Activated T-cell treated with anti-CD3 and anti-CD28 coated beads for 48 hours (primary cell): Measurements from ENCODE around the gene IQSEC1.

Experiments used
- DNase-seq: peaks from one replicate; pipeline ENCODE4 v3.0.0-alpha.2; 2020; ENCODE audit warnings: low read depth

Gene IQSEC1

DNA sequence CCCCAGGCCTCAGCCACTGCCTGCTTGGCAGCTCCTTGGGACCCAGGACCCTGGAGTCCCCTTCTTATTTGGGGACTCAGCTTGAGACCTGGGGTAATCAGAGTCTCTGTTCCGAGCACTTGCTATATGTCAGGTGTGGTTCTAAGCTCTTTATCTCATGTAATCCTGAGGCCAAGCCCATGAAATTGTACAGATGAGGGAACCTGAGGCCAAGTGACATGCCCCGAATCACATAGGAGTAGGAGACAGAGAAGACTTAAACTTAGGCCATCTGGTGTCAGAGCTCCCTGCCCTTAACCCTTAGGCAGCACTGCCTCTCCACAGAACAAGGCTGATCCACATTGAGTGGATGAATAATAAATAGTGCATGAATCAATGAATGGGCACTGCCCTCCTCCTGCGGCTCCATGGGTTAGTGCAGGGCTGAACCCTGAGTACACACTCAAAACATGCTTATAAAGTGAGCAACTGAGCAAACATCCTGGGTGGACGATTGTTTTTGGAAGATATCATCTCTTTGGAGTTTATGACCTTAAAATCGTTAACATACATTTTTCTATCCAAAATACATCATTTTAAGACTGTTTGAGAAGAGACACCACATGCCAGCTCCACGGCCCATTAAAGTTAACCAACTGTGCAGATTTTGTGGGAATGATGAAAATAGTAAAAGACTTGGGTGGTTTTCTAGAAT lies 33.2 kb upstream of the IQSEC1 start:
- DNase-seq: no peak

DNA sequence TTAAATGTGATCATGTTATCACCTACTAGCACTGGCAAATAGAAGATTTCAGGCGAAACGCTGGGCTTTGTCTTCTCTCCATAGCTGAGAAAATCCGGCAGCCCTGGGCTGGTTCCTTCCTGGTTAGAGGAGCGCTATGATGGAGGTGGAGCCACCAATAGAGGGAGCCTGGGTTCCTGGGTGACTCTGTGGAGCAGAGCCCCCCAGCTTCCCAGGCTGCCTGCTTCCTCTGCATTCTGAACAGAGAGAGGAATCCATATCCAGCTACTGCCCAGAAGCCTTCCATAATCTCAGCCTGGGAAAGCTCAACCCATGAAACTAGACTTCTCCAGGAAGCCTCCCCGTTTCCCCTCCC lies 32.6 kb upstream of the IQSEC1 start:
- DNase-seq: no peak

DNA sequence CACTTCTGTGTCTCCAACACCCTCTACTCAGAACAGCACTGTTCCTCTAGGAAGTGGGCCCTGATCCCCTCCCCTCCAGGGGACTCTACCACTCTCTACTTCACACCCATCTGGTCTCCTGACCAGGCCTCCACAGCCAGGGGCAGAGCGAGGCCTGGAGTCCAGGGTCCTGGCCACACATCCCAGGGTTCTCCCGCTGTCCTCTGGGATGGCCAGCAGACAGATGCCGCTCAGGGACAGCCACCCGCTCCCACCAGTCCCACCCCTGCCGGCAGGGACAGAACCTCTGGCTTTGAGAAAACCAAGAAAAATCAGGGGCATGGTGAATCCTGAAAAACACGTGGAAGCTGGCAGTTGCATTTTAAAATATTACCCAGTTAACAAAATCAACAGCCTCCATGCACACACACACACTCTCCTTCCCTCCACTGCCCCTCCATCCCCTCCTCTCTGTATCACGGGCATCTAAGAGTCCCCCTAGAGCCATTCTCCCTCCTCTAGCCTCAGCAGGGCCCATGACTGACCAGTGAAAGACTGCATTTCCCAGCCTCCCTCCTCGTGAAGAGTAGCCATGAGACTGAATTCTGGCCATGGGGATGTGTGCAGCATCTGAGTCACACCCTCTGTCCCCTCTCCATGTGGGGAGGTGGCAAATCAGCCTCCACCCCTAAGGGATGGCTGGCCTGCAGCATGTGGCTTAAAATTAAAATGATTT lies 32.1 kb upstream of the IQSEC1 start:
- no peak for DNase-seq

DNA sequence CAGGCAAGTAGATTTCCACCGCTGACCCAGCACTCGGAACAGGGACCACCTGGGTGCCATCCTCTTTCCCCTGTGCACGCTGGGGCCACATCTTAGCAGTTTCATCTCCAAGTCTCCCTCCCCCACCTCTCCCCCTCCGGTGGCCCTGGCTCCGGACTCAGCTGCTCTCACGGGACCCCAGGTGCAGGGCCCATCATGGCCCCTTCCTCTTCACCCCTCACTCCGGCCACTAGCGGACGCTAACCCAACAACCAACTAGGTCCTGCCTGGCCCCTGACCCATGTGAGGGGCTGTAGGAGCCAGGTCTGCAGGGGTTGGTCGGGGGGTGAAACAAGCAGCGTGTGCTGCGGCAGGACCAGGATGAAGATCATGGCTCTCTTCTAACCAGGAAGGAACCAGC lies 31.3 kb upstream of the IQSEC1 start:
- no peak for DNase-seq

DNA sequence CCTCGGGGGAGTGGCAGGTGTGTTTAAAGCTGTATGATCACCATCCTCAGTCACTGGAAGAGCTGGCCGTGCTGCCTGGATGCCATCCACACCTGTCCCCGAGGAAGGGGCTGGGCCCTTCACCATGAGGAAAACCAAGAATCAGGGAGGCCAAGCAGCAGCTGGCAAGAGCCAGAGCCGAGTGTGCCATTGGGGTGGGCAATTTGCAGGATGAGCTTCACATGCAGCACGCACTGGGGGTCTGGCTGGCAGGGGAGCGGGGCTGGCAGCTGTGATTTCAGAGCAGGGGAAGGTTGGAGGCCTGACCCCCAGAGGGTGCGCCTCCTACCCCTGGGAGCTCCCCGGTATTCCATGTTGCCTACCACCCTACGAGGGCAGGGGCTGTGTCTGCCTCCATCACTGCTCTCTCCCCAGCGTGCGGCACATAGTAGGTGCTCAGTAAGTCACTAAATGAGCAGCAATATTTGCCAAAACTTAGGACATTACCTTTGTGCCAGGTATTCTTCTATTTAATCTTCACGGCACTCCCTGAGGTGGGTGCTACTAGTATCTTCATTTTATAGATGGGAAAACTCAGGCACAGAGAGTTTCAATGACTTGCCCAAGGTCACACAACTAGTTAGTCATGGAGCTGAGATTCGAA lies 30.3 kb upstream of the IQSEC1 start:
- DNase-seq: no peak

DNA sequence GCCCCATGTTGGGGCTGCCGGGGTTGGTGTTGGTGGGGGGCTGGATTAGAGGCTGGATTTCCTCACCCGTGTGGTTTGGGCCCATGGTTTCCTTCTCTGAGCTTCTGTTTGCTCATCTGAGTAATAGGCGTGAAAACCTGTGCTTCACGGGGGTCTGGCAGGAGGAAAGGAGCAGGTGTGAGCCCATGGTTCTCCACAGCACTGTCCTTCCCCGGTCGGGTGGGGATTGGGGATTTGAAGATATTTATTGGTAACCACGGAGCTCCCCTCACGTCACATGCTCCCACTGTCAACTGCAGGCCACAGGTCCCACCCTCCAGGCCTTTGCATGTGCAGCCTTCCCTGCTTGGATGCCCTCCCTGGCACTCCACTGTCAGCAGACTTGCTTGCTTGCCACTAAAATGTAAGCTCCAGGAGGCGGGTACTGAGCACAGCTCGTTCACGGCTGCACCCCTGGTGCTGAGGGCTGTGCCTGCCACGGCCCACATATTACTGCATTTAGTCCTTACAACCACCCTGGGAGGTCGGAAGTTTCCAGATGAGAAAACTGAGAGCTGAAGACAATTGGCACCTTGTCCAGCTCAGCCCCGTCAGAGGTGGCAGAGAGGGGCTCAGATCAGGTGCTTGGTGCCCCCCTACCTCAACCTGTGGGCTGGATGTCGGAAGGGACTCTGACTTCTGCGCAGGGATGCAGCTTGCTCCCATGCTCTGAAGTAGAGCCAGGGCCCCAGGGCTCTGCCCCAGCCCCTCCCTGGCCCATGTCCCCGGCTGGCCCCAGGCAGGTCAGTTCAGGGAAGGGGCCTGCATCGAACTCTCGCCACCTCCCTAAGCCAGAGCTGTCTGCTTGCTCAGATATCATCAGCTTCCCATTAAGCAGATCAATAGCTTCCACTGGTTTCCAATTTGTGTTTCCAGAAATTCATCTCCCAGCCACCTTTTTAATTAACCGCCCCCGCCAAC lies 29.4 kb upstream of the IQSEC1 start:
- DNase-seq: no peak

DNA sequence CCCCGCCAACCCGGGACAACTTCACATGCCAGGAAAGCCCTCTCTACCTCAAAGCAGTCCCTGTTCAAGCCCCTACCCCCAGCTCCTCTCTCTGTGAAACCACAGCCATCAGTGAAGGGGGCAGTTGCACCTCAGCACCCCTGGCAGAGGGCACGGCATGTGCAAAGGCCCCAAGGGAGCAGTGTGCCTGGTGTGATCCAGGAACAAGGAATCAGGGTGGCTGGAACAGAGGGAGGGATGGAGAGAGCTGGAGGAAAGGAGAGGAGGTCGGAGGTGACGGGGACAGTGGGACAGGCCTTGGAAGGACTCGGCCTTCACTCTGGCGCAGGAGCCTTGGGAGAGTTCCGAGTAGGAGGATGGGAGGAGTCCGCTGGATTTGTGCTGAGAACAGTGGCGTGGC lies 26.5 kb upstream of the IQSEC1 start:
- no peak for DNase-seq

DNA sequence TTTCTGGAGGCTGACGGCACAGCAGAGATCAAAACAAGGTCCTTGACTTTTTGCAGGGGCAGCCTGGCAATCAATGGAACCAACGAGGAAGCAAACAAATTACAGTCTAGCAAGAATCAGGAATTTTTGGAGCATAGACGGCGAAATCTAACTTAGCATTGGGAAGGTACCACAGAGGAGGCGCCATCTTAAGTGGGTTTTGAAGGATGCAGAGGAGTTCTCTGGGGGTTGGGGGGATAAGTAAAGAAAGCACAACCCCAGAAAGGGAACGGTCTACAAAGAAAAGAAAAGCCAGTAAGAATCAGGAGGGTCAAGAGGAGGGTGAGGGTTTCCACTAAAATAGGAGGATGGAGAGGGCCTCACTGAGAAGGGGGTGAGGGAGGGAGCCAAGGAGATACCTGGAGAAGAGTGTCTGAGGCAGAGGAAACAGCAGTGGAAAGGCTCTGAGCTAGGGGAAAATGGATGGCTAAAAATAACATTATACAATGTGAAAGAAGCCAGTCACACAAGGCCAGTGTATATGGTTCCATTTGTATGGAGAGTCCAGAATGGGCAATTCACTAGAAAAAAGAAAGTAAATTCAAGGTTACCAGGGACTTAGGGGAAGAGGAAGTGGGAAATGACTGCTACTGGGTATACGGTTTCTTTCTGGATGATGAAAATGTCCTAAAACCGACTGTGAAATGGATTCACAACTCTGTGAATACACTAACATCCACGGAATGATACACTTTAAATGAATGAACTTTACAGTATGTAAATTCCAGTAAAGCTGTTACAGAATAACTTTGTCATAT lies 25.2 kb upstream of the IQSEC1 start:
- no peak for DNase-seq

DNA sequence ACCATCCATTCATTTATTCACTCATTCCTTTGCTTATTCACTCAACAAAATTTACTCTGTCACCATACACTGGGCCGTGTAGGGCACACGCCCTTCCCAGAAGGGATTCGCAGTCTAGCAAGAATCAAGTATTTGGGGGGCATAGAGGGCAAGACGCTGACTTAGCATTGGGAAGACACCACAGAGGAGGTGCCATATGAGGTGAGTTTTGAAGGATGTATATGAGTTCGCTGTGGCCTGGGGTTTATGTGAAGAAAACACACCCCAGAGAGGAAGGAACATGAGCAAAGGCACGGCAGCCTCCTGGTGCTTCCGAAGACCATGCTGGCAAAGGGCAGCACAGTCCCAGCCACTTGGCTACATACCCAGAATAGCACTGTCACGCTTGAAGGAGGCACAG lies 23.1 kb upstream of the IQSEC1 start:
- DNase-seq: no peak

DNA sequence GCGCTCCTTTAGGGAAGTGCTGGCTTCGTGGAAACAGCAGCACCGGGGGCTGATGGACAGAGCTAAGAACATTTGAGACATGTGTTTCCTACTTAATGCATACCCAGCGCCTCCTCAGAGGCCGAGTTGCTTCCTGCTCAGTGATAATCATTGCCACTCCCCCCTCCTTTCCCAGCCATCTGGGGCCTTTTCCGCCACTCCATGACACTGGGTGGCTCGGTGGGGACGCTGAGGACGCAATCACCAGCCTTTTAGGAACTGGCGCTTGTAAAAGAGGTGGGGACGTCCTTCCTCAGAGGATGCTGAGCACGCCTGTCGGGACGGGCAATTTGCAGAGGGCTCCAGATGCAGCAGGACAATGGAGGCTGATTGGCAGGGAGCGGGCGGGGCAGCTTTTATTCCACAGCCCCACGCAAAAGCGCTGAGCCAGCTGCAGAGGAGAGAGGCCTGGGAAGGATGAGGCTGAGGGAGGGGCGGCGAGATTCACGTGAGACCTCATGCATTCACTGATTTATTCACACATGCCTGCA lies 22.2 kb upstream of the IQSEC1 start:
- DNase-seq: no peak

DNA sequence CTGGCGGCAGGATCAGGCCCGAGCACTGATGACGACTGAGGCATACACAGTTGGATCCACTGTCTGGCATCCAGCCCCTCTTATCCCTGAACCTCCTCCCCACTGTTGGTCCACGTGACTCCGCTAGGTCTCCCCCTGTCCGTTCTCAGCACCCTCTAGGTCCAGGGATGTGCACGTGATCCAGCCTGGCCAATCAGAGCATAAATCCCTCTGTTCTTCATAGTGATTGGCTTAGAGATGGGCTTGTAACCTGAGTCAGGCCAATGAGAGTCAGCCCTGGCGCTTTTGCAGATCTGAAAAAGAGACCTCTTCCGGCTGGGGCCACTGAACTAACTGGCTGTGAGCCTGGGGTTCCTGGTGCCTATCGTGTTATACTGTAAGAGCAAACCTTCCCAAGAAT lies 20.5 kb upstream of the IQSEC1 start:
- no peak for DNase-seq

DNA sequence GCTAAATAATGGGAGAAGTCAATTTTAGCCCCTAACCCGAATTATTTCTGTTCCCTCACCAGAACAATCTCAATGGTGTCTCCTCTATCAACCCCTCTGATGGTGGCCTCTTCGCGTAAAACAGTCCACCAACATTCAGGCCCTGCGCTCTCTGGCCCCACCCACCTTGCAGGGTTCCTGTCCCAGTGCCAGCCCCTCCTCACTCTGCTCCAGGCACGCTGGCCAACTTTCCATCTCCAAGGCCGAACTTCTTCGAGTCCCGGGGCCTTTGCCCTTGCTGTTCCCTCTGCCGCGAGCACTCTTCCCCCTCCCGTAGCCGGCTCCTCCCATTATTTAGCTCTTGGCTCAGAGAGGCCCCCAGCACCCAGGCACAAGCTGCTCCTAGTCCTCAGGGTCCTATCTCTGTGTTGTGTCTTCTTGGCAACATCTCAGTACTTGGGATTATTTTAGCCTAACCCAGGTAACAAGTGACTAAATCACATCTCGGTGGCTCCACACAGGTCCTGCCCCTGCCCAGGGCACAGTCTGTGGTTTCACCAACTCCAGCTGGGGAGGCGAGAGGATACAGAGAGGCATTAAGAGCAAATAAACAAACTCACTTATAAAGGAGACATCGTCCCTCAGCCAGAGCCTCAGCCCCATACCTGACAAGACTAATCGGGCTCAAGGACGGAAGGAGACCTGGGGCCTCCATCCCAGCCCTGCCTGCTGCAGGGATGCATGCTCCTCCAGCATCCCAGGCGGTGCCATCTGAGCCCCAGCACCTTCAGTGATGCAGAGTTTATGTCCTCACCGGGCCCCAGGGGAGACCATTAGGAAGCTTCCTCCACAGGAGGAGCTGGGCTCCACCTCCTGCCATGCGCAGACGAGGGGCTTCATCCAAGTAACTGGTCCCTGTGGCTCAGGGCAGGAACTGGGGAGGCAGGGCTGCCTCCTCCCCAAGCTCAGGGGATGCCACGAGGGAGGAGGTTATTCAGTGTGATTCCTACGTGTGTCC lies 19.7 kb upstream of the IQSEC1 start:
- no peak for DNase-seq

DNA sequence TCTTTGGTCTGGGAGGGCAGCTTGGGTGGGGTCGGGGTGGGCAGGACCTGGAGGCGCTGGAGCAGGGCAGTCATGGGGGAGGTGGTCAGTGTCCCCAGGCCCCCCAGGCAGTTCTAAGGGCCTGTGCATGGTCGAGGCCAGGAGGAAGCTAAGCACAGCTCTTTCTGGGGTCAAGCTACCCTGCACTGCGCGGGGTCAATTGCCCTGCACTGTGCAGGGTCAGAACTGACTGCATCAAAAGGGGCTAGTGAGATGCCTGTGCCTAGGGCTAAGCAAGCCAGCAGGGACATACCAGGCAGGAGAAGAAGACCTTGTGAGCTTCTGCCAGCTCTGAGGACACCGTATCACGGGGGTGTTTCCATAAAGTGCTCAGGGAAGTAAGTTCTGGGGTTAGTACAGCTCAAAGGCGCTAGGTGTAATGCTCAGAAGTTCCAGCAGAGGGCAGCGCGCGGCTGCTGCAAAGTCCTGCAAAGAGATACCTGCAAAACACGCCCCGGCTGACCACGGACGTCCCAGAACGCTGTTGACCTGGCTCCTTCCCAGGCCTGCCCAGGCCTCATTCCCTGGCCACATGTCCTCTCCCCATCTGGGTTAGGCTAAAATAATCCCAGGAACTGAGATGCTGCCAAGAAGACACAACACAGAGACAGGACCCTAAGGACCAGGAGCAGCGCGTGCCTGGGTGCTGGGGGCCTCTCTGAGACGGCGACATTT lies 18.8 kb upstream of the IQSEC1 start:
- DNase-seq: peak; percentile 66

DNA sequence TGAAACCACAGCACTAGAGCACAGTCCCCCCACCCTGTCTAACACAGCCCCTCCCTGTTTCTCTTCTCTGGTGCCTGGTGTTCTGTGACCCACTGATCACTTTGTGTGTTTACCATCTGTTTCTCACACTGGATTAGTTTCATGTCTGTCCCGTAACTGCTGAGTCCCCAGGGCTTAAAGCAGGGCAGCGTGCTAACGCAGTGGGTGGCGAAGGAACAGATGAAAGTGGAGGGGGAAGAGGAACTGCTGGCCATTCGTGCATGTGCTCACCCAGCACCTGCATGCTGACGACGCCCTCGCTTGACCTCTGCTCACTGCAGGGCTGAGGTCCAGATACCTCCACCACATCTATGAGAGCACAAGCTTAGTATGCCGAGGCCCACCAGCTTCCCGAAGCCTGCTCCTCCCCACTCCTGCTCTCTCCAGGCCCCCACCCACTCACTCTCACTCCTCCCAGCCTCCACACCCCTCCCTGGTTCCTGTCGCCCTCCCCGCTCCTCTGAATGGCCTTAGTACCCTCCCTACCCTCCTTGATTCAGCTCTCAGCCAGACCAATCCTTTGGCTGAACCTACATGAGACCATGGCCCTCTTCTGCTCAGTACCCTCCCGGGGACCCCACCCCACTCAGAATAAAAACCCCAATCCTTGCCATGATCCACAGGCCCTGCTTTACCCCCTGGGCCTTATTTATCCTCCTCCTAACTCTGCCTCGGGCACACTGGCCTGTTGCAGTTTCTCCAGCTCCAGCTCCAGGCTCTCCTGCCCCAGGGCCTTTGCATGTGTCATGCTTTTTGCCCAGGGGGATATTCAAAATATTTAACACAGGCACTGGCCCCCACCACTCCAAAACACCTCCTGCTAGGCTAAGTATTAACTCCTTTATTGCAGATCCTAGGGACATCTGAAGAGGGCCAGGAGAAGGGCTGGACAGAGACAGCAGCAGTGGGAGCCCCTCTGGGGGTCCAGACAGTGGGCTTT lies 15.1 kb upstream of the IQSEC1 start:
- no peak for DNase-seq

DNA sequence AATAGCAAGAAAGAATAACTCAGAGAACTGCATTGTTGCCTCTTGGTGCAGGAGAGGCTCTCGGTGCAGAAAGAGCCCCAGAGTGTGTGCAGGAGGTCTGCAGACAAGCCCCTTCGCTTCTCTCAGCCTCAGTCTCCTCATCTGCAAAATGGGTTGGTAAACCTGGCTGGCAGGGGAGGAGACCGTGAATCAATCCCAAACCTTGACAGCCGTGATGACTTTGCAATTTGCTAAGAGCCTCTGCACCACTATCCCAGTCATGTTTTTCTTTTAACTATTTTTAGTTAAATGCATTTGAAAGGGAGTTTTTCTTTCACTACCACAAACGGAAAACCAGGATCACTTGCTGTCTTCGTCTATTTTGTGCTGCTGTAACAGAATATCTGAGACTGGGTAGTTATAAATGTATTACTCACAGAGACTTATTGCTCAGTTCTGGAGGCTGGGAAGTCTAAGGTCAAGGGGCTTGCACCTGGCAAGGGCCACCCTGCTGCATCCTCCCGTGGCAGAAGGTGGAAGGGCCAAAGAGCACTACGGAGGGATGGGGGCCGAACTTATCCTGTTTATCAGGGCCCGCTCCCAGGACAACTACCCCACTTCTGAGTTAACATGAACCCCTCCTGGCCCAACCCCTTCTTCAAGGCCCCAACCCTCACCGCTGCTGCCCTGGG lies 14.2 kb upstream of the IQSEC1 start:
- DNase-seq: no peak

DNA sequence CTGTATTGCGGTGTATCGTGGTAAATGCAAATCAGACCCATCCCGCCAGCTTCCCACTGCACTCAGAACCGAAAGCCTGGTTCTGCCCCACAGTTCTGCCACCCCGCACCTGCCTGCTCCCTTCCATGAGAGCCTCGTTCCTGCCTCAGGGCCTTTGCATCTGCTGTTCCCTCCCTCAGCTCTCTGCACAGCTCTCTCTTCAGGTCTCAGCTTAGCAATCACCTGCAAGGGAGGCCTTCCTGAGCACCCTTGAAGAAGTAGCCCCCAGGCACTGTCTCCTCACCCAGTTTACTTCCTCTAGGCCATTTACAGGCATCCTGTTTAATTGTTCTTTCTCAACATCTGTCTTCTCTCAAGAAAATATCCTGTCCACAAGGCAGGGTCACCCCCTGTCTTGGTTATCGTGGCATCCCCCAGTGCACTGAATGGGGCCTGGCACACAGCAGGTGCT lies 13.3 kb upstream of the IQSEC1 start:
- DNase-seq: no peak

DNA sequence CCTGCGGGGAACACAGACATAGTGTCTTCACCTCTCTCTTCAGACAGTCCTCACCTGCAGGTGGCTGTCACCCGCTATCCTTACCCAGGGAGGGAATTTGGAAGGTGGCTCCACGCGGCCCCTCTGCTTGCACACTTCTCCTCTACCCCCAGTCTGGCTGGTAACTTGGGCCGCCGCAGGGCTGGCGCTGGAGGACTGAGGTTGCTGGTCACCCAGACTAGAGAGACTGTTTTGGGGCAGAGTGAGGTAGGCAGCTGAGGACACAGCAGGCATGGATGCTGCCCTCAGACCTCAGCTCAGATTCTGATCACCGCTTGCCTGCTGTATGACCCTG lies 12.6 kb upstream of the IQSEC1 start:
- DNase-seq: no peak
